ENCODE data around the gene TTC7B.
A peak's percentile ranks its signal among the peaks of the same experiment; 100 is the strongest.

TTC7B gene

GRCh38 chr14:90759370-90760077 is 56.7 kb downstream of the TTC7B start:
- Histone ChIP-seq H3K36me3 (ENCODE audit: control insufficient read depth, insufficient read depth, low read length) (no peaks in the 10 kb centered on the region), H3K4me3 (ENCODE audit: low read depth, low read length) (no peak overlapping the region), H3K4me1 (ENCODE audit: control insufficient read depth, insufficient read depth, low read length) (peaks cover 4% of the 10 kb centered on the region), H3K9me3 (ENCODE audit: control insufficient read depth, insufficient read depth, low read length) (no peaks in the 10 kb centered on the region), H3K9ac (ENCODE audit: low read depth, low read length) (no peak overlapping the region), H3K27me3 (ENCODE audit: control insufficient read depth, insufficient read depth, low read length) (peaks cover 6% of the 10 kb centered on the region)

- Histone ChIP-seq H3K4me1 (ENCODE audit: control insufficient read depth, insufficient read depth, low read length) (peaks cover 4% of the 10 kb centered on the region), H3K36me3 (ENCODE audit: control insufficient read depth, insufficient read depth, low read length) (no peaks in the 10 kb centered on the region), H3K27me3 (ENCODE audit: control insufficient read depth, insufficient read depth, low read length) (peaks cover 6% of the 10 kb centered on the region), H3K4me3 (ENCODE audit: low read depth, low read length) (peak overlapping the region; percentile 9), H3K9me3 (ENCODE audit: control insufficient read depth, insufficient read depth, low read length) (no peaks in the 10 kb centered on the region), H3K9ac (ENCODE audit: low read depth, low read length) (no peak overlapping the region)
These were observed 57.3 kb downstream of the TTC7B start for GRCh38 chr14:90758959-90759358.

GRCh38 chr14:90758028-90758889 is 58.0 kb downstream of the TTC7B start:
- Histone ChIP-seq H3K36me3 (ENCODE audit: control insufficient read depth, insufficient read depth, low read length) (no peaks in the 10 kb centered on the region), H3K9ac (ENCODE audit: low read depth, low read length) (peak overlapping the region; percentile 57), H3K27me3 (ENCODE audit: control insufficient read depth, insufficient read depth, low read length) (peaks cover 6% of the 10 kb centered on the region), H3K4me3 (ENCODE audit: low read depth, low read length) (peak overlapping the region; percentile 57), H3K9me3 (ENCODE audit: control insufficient read depth, insufficient read depth, low read length) (no peaks in the 10 kb centered on the region), H3K4me1 (ENCODE audit: control insufficient read depth, insufficient read depth, low read length) (peaks cover 4% of the 10 kb centered on the region)

GRCh38 chr14:90757452-90757851 is 58.8 kb downstream of the TTC7B start:
- Histone ChIP-seq H3K9ac (ENCODE audit: low read depth, low read length) (no peak overlapping the region), H3K36me3 (ENCODE audit: control insufficient read depth, insufficient read depth, low read length) (no peaks in the 10 kb centered on the region), H3K9me3 (ENCODE audit: control insufficient read depth, insufficient read depth, low read length) (no peaks in the 10 kb centered on the region), H3K4me1 (ENCODE audit: control insufficient read depth, insufficient read depth, low read length) (peaks cover 4% of the 10 kb centered on the region), H3K27me3 (ENCODE audit: control insufficient read depth, insufficient read depth, low read length) (peaks cover 6% of the 10 kb centered on the region), H3K4me3 (ENCODE audit: low read depth, low read length) (peak overlapping the region; percentile 57)

GRCh38 chr14:90756755-90757345 is 59.4 kb downstream of the TTC7B start:
- Histone ChIP-seq H3K27me3 (ENCODE audit: control insufficient read depth, insufficient read depth, low read length) (peaks cover 6% of the 10 kb centered on the region), H3K36me3 (ENCODE audit: control insufficient read depth, insufficient read depth, low read length) (no peaks in the 10 kb centered on the region), H3K9me3 (ENCODE audit: control insufficient read depth, insufficient read depth, low read length) (no peaks in the 10 kb centered on the region), H3K9ac (ENCODE audit: low read depth, low read length) (no peak overlapping the region), H3K4me3 (ENCODE audit: low read depth, low read length) (no peak overlapping the region), H3K4me1 (ENCODE audit: control insufficient read depth, insufficient read depth, low read length) (peaks cover 4% of the 10 kb centered on the region)

GRCh38 chr14:90755661-90756304 is 60.4 kb downstream of the TTC7B start:
- H3K27me3 ChIP-seq (ENCODE audit: control insufficient read depth, insufficient read depth, low read length), result peaks cover 6% of the 10 kb centered on the region
- no peaks in the 10 kb centered on the region for H3K9me3 ChIP-seq (ENCODE audit: control insufficient read depth, insufficient read depth, low read length)
- H3K9ac ChIP-seq (ENCODE audit: low read depth, low read length), result no peak overlapping the region
- peaks cover 4% of the 10 kb centered on the region for H3K4me1 ChIP-seq (ENCODE audit: control insufficient read depth, insufficient read depth, low read length)
- H3K36me3 ChIP-seq (ENCODE audit: control insufficient read depth, insufficient read depth, low read length), result no peaks in the 10 kb centered on the region
- no peak overlapping the region for H3K4me3 ChIP-seq (ENCODE audit: low read depth, low read length)

- no peaks in the 10 kb centered on the region for H3K36me3 ChIP-seq (ENCODE audit: control insufficient read depth, insufficient read depth, low read length)
- H3K4me3 ChIP-seq (ENCODE audit: low read depth, low read length), result no peak overlapping the region
- H3K4me1 ChIP-seq (ENCODE audit: control insufficient read depth, insufficient read depth, low read length), result peaks cover 4% of the 10 kb centered on the region
These were observed 62.7 kb downstream of the TTC7B start for GRCh38 chr14:90753456-90754005.

GRCh38 chr14:90750701-90751100 is 65.5 kb downstream of the TTC7B start:
- Histone ChIP-seq H3K4me1 (ENCODE audit: control insufficient read depth, insufficient read depth, low read length) (no peaks in the 10 kb centered on the region), H3K4me3 (ENCODE audit: low read depth, low read length) (no peak overlapping the region), H3K9ac (ENCODE audit: low read depth, low read length) (no peak overlapping the region), H3K9me3 (ENCODE audit: control insufficient read depth, insufficient read depth, low read length) (no peaks in the 10 kb centered on the region), H3K27me3 (ENCODE audit: control insufficient read depth, insufficient read depth, low read length) (no peaks in the 10 kb centered on the region), H3K36me3 (ENCODE audit: control insufficient read depth, insufficient read depth, low read length) (no peaks in the 10 kb centered on the region)

More at GRCh38 chr14:90753456-90754005, 62.7 kb downstream of the TTC7B start:
- Histone ChIP-seq H3K27me3 (ENCODE audit: control insufficient read depth, insufficient read depth, low read length) (peaks cover 6% of the 10 kb centered on the region), H3K9ac (ENCODE audit: low read depth, low read length) (no peak overlapping the region), H3K9me3 (ENCODE audit: control insufficient read depth, insufficient read depth, low read length) (no peaks in the 10 kb centered on the region)

- Histone ChIP-seq H3K36me3 (ENCODE audit: control insufficient read depth, insufficient read depth, low read length) (no peaks in the 10 kb centered on the region), H3K9ac (ENCODE audit: low read depth, low read length) (no peak overlapping the region), H3K27me3 (ENCODE audit: control insufficient read depth, insufficient read depth, low read length) (no peaks in the 10 kb centered on the region), H3K4me3 (ENCODE audit: low read depth, low read length) (no peak overlapping the region), H3K9me3 (ENCODE audit: control insufficient read depth, insufficient read depth, low read length) (no peaks in the 10 kb centered on the region), H3K4me1 (ENCODE audit: control insufficient read depth, insufficient read depth, low read length) (no peaks in the 10 kb centered on the region)
These were observed 66.0 kb downstream of the TTC7B start for GRCh38 chr14:90750191-90750590.

GRCh38 chr14:90747909-90748308 is 68.3 kb downstream of the TTC7B start:
- Histone ChIP-seq H3K36me3 (ENCODE audit: control insufficient read depth, insufficient read depth, low read length) (no peaks in the 10 kb centered on the region), H3K9ac (ENCODE audit: low read depth, low read length) (no peak overlapping the region), H3K4me3 (ENCODE audit: low read depth, low read length) (no peak overlapping the region), H3K4me1 (ENCODE audit: control insufficient read depth, insufficient read depth, low read length) (no peaks in the 10 kb centered on the region), H3K27me3 (ENCODE audit: control insufficient read depth, insufficient read depth, low read length) (no peaks in the 10 kb centered on the region), H3K9me3 (ENCODE audit: control insufficient read depth, insufficient read depth, low read length) (no peaks in the 10 kb centered on the region)

GRCh38 chr14:90743826-90744225 is 72.4 kb downstream of the TTC7B start:
- Histone ChIP-seq H3K9ac (ENCODE audit: low read depth, low read length) (no peak overlapping the region), H3K4me1 (ENCODE audit: control insufficient read depth, insufficient read depth, low read length) (no peaks in the 10 kb centered on the region), H3K9me3 (ENCODE audit: control insufficient read depth, insufficient read depth, low read length) (no peaks in the 10 kb centered on the region), H3K27me3 (ENCODE audit: control insufficient read depth, insufficient read depth, low read length) (no peaks in the 10 kb centered on the region), H3K4me3 (ENCODE audit: low read depth, low read length) (no peak overlapping the region), H3K36me3 (ENCODE audit: control insufficient read depth, insufficient read depth, low read length) (no peaks in the 10 kb centered on the region)
